ENCODE data around the gene RPUSD3.
A peak's percentile ranks its signal among the peaks of the same experiment; 100 is the strongest.
"Not testable (repeated sequence)": the region's sequence is repeated elsewhere in the genome, so short reads cannot be mapped to it uniquely, and the experiment has no call there.

Gene RPUSD3

DNA sequence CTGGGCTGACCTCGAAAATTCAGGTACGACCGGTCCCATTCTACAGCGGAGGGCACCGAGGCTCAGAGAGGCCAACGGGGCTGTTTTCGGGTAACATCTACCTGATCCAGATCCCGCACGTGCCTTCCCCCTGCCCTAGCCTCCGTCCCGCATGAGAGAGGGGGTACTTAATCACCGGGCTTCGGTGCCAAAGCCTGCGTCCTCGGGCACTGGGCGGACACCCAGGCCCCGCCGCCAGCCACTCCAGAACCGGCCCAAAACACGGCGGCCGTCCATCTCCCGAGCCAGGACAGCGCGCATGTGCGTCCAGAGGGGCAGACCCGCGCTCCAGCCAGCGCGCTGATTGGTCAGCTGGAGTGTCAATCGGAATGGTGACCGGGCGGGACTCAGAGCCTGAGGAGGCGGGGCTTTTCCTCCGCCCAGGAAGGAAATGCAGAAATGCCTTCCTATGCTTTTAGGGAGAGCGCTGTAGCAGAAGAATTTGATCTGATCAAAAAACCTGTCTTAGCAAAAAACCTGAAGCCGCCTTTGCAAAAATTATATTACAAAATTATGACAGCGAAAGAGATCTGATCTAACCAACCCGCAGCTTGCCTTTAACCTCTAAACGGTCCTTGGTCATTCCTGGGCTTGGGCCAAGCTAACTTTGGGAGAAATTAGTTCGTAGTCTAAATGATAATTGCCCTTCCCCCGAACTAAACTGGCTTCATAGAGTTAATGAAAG is at the start of gene RPUSD3:
TSS of gene RPUSD3 (minus strand) at position 294 of the 724 bp plus-strand sequence. CDS start at position 276, 18 bp downstream.
- peak; percentile 96 for DNase-seq (ENCODE audit: low spot score)

- DNase-seq (ENCODE audit: low spot score), result no peak
Observed at GRCh38 chr3:9891072-9891622, 47.3 kb upstream of the RPUSD3 start.

DNA sequence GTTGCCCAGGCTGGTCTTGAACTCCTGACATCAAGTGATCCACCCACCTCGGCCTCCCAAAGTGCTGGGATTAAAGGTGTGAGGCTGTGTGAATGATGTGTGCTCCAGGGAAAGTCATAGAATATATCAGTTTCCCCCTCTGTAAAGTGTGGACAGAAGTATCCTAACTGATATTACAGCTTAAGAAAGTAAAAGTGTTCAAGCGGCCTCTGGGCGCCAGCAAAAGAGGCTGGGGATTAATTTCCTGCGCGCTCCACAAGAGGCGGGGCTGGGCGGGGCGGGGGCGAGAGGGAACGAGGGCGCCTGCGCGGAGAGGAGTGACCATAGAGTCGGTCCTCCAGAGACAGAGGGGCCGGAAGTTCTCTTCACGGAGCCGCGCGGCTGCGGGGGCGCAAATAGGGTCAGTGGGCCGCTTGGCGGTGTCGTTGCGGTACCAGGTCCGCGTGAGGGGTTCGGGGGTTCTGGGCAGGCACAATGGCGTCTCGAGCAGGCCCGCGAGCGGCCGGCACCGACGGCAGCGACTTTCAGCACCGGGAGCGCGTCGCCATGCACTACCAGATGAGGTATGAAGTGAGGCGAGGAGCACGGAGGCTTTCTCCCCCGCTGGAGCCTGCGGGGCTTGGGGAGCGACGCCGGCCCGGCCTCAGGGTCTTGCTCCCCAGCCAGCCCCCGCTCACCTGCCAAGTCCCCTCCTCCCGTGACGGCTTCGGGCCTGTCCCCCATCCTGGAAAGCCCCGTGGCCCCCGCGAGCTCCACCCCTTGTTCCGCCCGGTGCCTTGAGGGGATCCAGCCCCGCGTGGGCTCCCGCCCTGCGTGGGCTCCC is 46.7 kb upstream of the RPUSD3 start, which contains the start of gene JAGN1:
TSS of gene JAGN1 (plus strand) at position 362 of the 823 bp plus-strand sequence. CDS start at position 475, 113 bp downstream.
- peak; percentile 87 for DNase-seq (ENCODE audit: low spot score)

DNA sequence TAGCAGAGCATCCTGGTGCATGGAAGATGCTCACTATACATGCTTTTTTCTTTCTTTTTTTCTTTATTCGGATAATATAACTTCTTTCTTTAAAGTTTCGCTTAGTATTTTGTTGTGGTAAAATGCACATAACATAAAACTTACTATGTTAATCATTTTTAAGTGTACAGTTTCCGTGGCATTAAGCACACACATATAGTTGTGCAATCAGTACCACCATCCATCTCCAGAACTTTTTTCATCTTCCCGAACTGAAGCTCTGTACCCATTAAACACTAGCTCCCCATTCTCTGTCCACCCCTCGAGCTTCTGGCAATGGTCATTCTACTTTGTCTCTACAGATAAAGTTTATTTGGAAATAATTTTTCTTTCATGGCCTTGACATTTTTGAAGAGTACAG is 45.6 kb upstream of the RPUSD3 start:
- no peak for DNase-seq (ENCODE audit: low spot score)

DNA sequence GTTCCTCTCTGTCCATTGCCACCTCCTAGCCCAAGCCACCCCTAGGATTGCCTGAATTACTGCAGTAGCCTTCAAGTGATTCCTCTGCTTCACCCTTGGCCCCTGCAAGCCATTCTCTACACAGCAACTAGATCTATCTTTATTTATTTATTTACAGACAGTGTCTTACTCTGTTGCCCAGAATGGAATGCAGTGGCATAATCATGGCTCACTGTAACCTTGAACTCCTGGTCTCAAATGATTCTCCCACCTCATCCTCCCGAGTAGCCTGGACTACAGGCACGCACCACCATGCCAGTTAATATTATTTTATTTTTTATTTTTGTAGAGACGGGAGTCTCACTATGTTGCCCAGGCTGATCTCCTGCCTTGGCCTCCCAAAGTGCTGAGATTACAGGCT is 44.7 kb upstream of the RPUSD3 start:
- DNase-seq (ENCODE audit: low spot score), result no peak

- DNase-seq (ENCODE audit: low spot score), result no peak
Observed at GRCh38 chr3:9887480-9887879, 43.7 kb upstream of the RPUSD3 start.

- DNase-seq (ENCODE audit: low spot score), result no peak
Observed at GRCh38 chr3:9886328-9886727, 42.5 kb upstream of the RPUSD3 start.

DNA sequence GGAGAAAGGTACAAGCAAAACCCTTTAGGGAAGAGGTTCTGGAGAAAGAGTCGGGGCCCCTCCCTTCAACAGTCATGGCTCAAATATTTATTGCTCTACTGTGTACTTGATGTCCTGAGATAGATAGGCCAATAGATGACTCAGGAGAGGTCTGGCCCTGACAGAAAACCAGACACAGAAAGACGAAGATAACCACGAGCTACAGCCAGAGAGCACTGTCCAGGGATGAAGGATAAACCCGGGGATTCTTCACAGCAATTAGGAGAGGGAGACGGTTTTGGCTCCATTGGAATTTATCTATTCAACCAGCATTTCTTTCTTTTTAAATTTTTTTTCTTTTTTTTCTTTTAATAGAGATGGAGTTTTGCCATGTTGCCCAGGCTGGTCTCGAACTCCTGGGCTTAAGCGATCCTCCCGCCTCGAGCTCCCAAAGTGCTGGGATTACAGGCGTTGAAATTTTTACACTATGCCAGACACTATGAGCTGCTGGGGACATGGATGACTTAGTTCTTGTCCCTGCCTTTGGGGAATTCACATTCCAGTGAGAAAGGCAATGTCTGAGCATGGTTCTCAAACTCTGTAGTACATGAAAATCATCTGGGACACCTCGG is 40.9 kb upstream of the RPUSD3 start:
- no peak for DNase-seq (ENCODE audit: low spot score)

DNA sequence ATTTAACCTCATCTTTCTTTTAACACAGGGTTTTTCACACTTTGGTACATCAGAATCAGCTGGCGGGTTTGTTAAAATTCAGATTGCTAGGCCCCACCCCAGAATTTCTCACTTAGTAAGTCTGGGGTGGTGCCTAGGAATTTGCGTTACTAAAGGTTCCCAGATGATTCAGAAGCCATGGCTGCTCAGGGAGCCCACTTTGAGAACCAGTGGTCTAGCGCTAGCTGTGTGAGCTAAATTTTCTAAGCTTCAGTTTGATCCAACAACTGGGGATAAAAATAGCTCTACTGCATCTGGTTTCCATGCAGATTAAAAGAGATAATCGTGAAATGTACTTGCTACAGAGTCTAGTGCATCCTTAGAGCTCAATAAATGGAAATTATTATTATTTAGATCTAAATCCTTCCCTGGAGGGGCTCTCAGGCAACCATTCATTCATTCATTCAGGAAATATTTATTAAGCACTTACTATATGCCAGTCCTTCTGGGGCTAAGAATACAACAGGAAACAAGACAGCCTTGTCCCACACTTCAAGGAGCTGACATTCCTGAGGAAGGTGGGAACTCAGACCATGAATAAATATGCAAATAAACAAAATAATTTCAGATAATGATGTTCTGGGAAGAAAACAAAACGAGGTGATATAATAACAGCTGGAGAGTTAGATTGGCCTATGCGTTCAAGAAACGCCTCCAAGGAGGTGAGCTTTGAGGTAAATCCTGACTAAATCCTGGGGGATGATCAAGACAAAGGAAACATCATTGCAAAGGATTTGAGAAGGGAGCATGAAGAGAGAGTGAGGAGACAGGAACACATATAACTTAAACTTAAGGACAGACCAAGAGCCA is 40.1 kb upstream of the RPUSD3 start:
- no peak for DNase-seq (ENCODE audit: low spot score)

- no peak for DNase-seq (ENCODE audit: low spot score)
Observed at GRCh38 chr3:9881441-9881840, 37.6 kb upstream of the RPUSD3 start.

- no peak for DNase-seq (ENCODE audit: low spot score)
Observed at GRCh38 chr3:9879830-9880549, 36.2 kb upstream of the RPUSD3 start, which contains the start of gene CIDEC. Gene CIDEC (minus strand): TSS chr3:9880253. CDS start chr3:9878486, 1,767 bp downstream.

DNA sequence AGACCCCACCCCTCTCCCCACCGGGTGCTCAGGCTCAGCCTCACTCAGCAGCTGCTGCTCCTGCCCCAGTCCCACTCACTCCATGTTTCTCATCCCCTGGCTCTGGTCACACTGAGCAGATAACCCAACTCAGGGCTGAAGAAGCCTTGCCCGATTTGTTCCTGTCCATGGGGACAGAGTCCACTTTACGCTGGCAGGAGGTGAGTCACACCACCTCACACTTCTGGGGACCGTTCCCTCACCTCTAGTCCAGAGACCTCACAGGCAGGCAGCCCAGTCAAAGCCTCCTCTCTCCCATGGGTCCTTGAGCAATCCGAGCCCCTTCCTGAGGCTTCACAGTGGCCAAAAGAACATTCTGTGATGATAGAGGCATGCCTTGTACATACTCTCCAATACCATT is 34.9 kb upstream of the RPUSD3 start:
- DNase-seq (ENCODE audit: low spot score), result no peak

DNA sequence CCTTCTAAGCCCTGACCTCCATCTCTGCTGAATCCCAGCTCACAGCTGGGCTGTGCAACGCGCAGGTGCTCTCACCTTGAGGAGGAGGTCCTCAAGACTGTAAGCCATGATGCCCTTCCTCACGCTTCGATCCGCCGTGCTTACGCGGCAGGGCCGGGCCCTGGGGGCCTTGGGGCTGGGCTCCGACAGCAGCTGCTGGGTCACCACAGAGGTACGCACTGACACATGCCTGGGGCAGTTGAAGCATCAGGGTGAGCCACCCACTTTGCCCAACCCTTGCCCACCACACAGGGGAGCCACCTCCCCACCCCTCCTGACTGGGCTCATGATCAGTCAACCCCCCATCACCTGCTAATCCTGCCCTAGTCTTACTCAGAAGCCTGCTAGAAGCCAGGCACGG is 33.2 kb upstream of the RPUSD3 start:
- DNase-seq (ENCODE audit: low spot score), result no peak

- DNase-seq (ENCODE audit: low spot score), result not testable (repeated sequence)
Observed at GRCh38 chr3:9876255-9876654, 32.4 kb upstream of the RPUSD3 start.

- no peak for DNase-seq (ENCODE audit: low spot score)
Observed at GRCh38 chr3:9875448-9875847, 31.6 kb upstream of the RPUSD3 start.

GRCh38 chr3:9872067-9872466 is 28.3 kb upstream of the RPUSD3 start:
- not testable (repeated sequence) for DNase-seq (ENCODE audit: low spot score)

DNA sequence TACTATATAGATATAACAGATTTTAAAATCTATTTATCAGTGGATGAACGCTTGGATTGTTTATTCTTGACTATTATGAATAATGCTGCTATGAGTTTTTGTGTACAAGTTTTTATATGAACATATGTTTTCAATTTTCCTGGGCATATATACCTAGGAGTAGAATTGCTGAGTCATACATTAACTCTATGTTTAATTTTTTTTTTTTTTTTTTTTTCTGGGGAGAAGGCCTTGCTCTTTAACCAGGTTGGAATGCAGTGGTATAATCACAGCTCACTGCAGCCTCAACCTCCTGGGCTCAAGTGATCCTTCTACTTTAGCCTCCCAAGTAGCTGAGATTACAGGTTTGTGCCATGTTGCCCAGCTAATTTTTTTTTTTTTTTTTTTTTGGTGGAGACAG is 27.2 kb upstream of the RPUSD3 start:
- no peak for DNase-seq (ENCODE audit: low spot score)

- DNase-seq (ENCODE audit: low spot score), result no peak
Observed at GRCh38 chr3:9869955-9870354, 26.1 kb upstream of the RPUSD3 start.

- no peak for DNase-seq (ENCODE audit: low spot score)
Observed at GRCh38 chr3:9867106-9867505, 23.3 kb upstream of the RPUSD3 start.

GRCh38 chr3:9866639-9867038 is 22.8 kb upstream of the RPUSD3 start:
- DNase-seq (ENCODE audit: low spot score), result no peak
